AG20443 (cell line): Measurements from ENCODE around the gene PLB1.

Source experiments
- DNase-seq: peaks from one replicate; pipeline ENCODE4 v3.0.0; 2012; ENCODE audit warnings: low spot score, mixed read lengths

PLB1 gene

GRCh38 chr2:28506112-28506910, 10.5 kb downstream of the PLB1 start:
- DNase-seq: no peak

GRCh38 chr2:28507796-28508764, 12.2 kb downstream of the PLB1 start:
- DNase-seq: no peak

- no peak for DNase-seq
Observed at GRCh38 chr2:28509361-28509760, 13.5 kb downstream of the PLB1 start.

- no peak for DNase-seq
Observed at GRCh38 chr2:28510184-28510583, 14.3 kb downstream of the PLB1 start.

- no peak for DNase-seq
Observed at GRCh38 chr2:28511871-28512606, 16.2 kb downstream of the PLB1 start.

- no peak for DNase-seq
Observed at GRCh38 chr2:28512607-28512965, 16.7 kb downstream of the PLB1 start.

- no peak for DNase-seq
Observed at GRCh38 chr2:28513097-28513496, 17.2 kb downstream of the PLB1 start.

- DNase-seq: no peak
Observed at GRCh38 chr2:28515176-28515751, 19.4 kb downstream of the PLB1 start.

GRCh38 chr2:28516430-28516829, 20.6 kb downstream of the PLB1 start:
- DNase-seq: no peak

- DNase-seq: no peak
Observed at GRCh38 chr2:28516950-28517349, 21.1 kb downstream of the PLB1 start.

GRCh38 chr2:28521663-28522062, 25.8 kb downstream of the PLB1 start:
- no peak for DNase-seq

- DNase-seq: no peak
Observed at GRCh38 chr2:28522481-28522880, 26.6 kb downstream of the PLB1 start.

GRCh38 chr2:28523902-28524301, 28.0 kb downstream of the PLB1 start:
- no peak for DNase-seq

GRCh38 chr2:28525481-28525880, 29.6 kb downstream of the PLB1 start:
- DNase-seq: no peak

GRCh38 chr2:28526527-28527132, 30.8 kb downstream of the PLB1 start:
- no peak for DNase-seq

GRCh38 chr2:28527196-28527595, 31.3 kb downstream of the PLB1 start:
- DNase-seq: no peak

- DNase-seq: no peak
Observed at GRCh38 chr2:28528206-28528605, 32.3 kb downstream of the PLB1 start.

- DNase-seq: no peak
Observed at GRCh38 chr2:28530782-28531181, 34.9 kb downstream of the PLB1 start.

GRCh38 chr2:28532399-28532798, 36.5 kb downstream of the PLB1 start:
- no peak for DNase-seq

- DNase-seq: no peak
Observed at GRCh38 chr2:28533044-28533680, 37.3 kb downstream of the PLB1 start.

GRCh38 chr2:28534817-28535216, 39.0 kb downstream of the PLB1 start:
- DNase-seq: no peak
